ENCODE results near the gene PNPLA4.

DNA sequence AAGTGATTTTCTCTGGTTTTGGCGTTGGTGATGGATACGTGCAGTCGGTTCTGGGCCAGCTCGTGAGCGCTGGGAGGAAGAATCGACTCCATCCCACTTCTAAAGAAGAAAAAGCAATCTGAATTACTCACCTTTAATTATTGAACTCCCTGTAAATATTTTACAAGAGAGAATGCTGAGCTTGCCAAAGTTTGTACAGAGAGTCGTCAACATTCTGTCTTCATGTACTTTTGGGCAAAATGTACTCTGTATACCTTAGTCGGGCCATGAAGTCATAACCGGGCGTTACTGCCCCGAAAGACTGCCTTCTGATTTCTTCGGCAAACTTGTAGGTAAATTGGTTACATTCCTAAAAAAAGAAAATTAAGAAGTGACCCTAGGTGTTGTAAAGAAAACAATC is 5.5 kb downstream of the PNPLA4 start:
- TF ChIP-seq, protein P1, sequence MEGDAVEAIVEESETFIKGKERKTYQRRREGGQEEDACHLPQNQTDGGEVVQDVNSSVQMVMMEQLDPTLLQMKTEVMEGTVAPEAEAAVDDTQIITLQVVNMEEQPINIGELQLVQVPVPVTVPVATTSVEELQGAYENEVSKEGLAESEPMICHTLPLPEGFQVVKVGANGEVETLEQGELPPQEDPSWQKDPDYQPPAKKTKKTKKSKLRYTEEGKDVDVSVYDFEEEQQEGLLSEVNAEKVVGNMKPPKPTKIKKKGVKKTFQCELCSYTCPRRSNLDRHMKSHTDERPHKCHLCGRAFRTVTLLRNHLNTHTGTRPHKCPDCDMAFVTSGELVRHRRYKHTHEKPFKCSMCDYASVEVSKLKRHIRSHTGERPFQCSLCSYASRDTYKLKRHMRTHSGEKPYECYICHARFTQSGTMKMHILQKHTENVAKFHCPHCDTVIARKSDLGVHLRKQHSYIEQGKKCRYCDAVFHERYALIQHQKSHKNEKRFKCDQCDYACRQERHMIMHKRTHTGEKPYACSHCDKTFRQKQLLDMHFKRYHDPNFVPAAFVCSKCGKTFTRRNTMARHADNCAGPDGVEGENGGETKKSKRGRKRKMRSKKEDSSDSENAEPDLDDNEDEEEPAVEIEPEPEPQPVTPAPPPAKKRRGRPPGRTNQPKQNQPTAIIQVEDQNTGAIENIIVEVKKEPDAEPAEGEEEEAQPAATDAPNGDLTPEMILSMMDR (IDR thresholded peaks at IDR 0.05), result no peak
- no peak for TF ChIP-seq ZFX (IDR thresholded peaks at IDR 0.05; ENCODE audit: borderline replicate concordance)

All from 22Rv1 (cell line).